ENCODE results near the gene TACC3.

The TACC3 gene

GRCh38 chr4:1778642-1779392, 57.5 kb downstream of the TACC3 start:
- DNase-seq = no peak

GRCh38 chr4:1779588-1780382, 58.5 kb downstream of the TACC3 start:
- no peak for DNase-seq

GRCh38 chr4:1780435-1780834, 59.1 kb downstream of the TACC3 start:
- no peak for DNase-seq

- no peak for DNase-seq
These were observed 61.7 kb downstream of the TACC3 start for GRCh38 chr4:1783015-1783414.

GRCh38 chr4:1783970-1784369, 62.6 kb downstream of the TACC3 start:
- no peak for DNase-seq

GRCh38 chr4:1784395-1784788, 63.1 kb downstream of the TACC3 start:
- DNase-seq = no peak

- DNase-seq = no peak
These were observed 63.7 kb downstream of the TACC3 start for GRCh38 chr4:1784789-1785591.

GRCh38 chr4:1785592-1785991, 64.3 kb downstream of the TACC3 start:
- no peak for DNase-seq

GRCh38 chr4:1786544-1787362, 65.4 kb downstream of the TACC3 start:
- DNase-seq = no peak

GRCh38 chr4:1787411-1788077, 66.2 kb downstream of the TACC3 start:
- no peak for DNase-seq

GRCh38 chr4:1788254-1788973, 67.1 kb downstream of the TACC3 start:
- no peak for DNase-seq

GRCh38 chr4:1789552-1789951, 68.2 kb downstream of the TACC3 start:
- DNase-seq = no peak

- no peak for DNase-seq
These were observed 68.7 kb downstream of the TACC3 start for GRCh38 chr4:1790005-1790404.

GRCh38 chr4:1792158-1792831, 71.0 kb downstream of the TACC3 start:
- DNase-seq = no peak

GRCh38 chr4:1792832-1793495, 71.6 kb downstream of the TACC3 start, which contains the start of gene FGFR3:
Gene FGFR3 (plus strand): TSS chr4:1793293. CDS start chr4:1793935, 642 bp downstream.
- no peak for DNase-seq

GRCh38 chr4:1793496-1793840, 72.1 kb downstream of the TACC3 start:
- DNase-seq = no peak

- no peak for DNase-seq
These were observed 72.9 kb downstream of the TACC3 start for GRCh38 chr4:1793940-1794808.

Measured in NCI-H524 treated with DMSO at 0.1 percent for 48 hours (cell line).